Heart right ventricle (tissue), 16 donors: Measurements from ENCODE around the gene FAM181B. TPM values are rescaled to one million over a fixed set of nuclear protein-coding genes. Genes with fewer than 3 reads are reported as not detected.

Experiments used
- ATAC-seq, 8 donors: fragments of 200-7000 bp; cut with Tn5 transposase; one replicate each; pipeline ENCODE4 v1.9.1; 2020; ENCODE audit warnings: mild to moderate bottlenecking in 8 of 8, moderate library complexity in 8 of 8, moderate number of reproducible peaks in 1 of 8
- DNase-seq, 2 donors: peaks; one replicate each; pipeline ENCODE4 v3.0.0-alpha.2; 2020
- H3K27ac ChIP-seq, 10 donors: fragments of 200-600 bp; sonication (generic) in 2 of 10; one replicate each; pipeline versions ENCODE4 v1.5.0 to v1.8.0; 2020 to 2022; ENCODE audit warnings: mild to moderate bottlenecking in 3 of 10
- H3K27me3 ChIP-seq, 7 donors: fragments of 200-600 bp; one replicate each; pipeline ENCODE4 v1.8.0; 2021 to 2022; ENCODE audit warnings: mild to moderate bottlenecking in 2 of 7
- H3K36me3 ChIP-seq, 9 donors: fragments of 200-600 bp; sonication (generic) in 1 of 9; one replicate each; pipeline versions ENCODE4 v1.5.0 to v1.8.0; 2020 to 2022; ENCODE audit warnings: mild to moderate bottlenecking in 2 of 9
- H3K4me1 ChIP-seq, 9 donors: fragments of 200-600 bp; sonication (generic) in 1 of 9; one replicate each; pipeline versions ENCODE4 v1.5.0 to v1.8.0; 2020 to 2022; ENCODE audit warnings: mild to moderate bottlenecking in 4 of 9
- H3K4me3 ChIP-seq, 10 donors: fragments of 200-600 bp; sonication (generic) in 2 of 10; one replicate each; pipeline versions ENCODE4 v1.5.0 to v1.8.0; 2020 to 2022; ENCODE audit warnings: mild to moderate bottlenecking in 7 of 10, moderate library complexity in 2 of 10
- H3K9me3 ChIP-seq, 11 donors: fragments of 200-600 bp in 10 of 11; sonication (generic) in 2 of 11; one replicate each; pipeline versions ENCODE4 v1.5.0 to v1.8.0; 2013 to 2022; ENCODE audit warnings: mild to moderate bottlenecking in 2 of 11, control low read depth in 1 of 11, moderate library complexity in 1 of 11
- CTCF ChIP-seq, 9 donors: fragments of 200-600 bp; sonication (generic) in 2 of 9; IDR thresholded peaks; one replicate each; pipeline versions ENCODE4 v1.5.0 to v1.8.0; 2021 to 2022; ENCODE audit warnings: antibody characterized with exemption in 9 of 9, mild to moderate bottlenecking in 5 of 9, moderate library complexity in 1 of 9
- WGBS, 2 donors: extraction: QIAGEN DNeasy Blood & Tissue Kit; methylation state at CpG; one replicate each; pipeline ENCODE4 v1.1.7; 2013; ENCODE audit warnings: inconsistent platforms in 1 of 2; 5-methylcytosine and 5-hydroxymethylcytosine counted together
- intact Hi-C, 10 donors: fragments of 100-400 bp; cut with DNase I; formaldehyde crosslinking; loops; one replicate each; pipeline versions ENCODE4 v1.11.1 to v1.14.2; 2022
- polyA plus RNA-seq, 2 donors: library from polyadenylated mRNA; stranded (reverse); fragments of 200-250 nt; gene quantifications; one replicate each; pipeline ENCODE4 v1.2.3, GENCODE V29; 2013
- total RNA-seq, 10 donors: library from RNA; stranded (reverse); fragmentation: NEBNext Ultra II Directional in 3 of 10; extraction: Animal tissue kit (Norgen Biotek cat#: 25700) in 3 of 10; gene quantifications; one replicate each; pipeline versions ENCODE4 v1.2.1 to v1.2.4, GENCODE V29; 2021 to 2023
- donor health status: Arrhythmogenic right ventricular cardiomyopathy.
- donor health status: ischemic (EF 13 %, LVEDD 7.1; RV severe dilation, severe dysfunction).
- donor health status: healthy with polysubstance abuse.
- donor health status: DM: no; HTN: yes; CAD: no.
- donor health status: DM: no; HTN: no; CAD: no.
- donor health status: ischemic (EF 25% LVEDD 6.9; RV normal size, moderate dysfunction).
- donor health status: ischemic (EF 25% LVEDD 5.7; RV mildly dilated, moderate dysfunction).
- donor health status: healthy.
- donor health status: DM: yes; HTN: yes; CAD: no.
- donor health status: Ischemic cardiomyopathy.
- donor health status: ischemic (EF 35%, LVEDD 5.7; RV mildly dilated, moderate dysfunction).
- donor health status: nonischemic (EF 11% LVEDD 7.7; RV severe dilation, severe dysfunction).
- donor health status: DM: yes; HTN: yes; CAD: no.
- donor health status: PGD.
- donor health status: ischemic (EF 29% LVEDD 5.4; RV normal size, mild dysfunction).
- donor health status: nonischemic (EF 23%, LVEDD 6.1; RV moderate dilation, normal function).

FAM181B gene
- total and polyA plus RNA-seq, 12 donors, result 0.06 to 0.60 (median 0.15) TPM; not detected in 3

- WGBS, 2 donors, result 67 to 70% methylated on average over 11 of the region's 11 CpGs
- DNase-seq, result no peak
- Histone ChIP-seq H3K27me3 (peaks cover 0 to 4% (median 0%) of the 10 kb centered on the region in 7 donors), H3K27ac (no peak overlapping the region), H3K4me3 (no peak overlapping the region), H3K9me3 (no peaks in the 10 kb centered on the region), H3K36me3 (no peaks in the 10 kb centered on the region), H3K4me1 (no peaks in the 10 kb centered on the region)
- intact Hi-C loops, result no loop called here
- no peak for TF ChIP-seq CTCF (IDR thresholded peaks at IDR 0.05)
- ATAC-seq, result no peak
Observed at GRCh38 chr11:82765466-82766034, 31.9 kb upstream of the FAM181B start.

DNA sequence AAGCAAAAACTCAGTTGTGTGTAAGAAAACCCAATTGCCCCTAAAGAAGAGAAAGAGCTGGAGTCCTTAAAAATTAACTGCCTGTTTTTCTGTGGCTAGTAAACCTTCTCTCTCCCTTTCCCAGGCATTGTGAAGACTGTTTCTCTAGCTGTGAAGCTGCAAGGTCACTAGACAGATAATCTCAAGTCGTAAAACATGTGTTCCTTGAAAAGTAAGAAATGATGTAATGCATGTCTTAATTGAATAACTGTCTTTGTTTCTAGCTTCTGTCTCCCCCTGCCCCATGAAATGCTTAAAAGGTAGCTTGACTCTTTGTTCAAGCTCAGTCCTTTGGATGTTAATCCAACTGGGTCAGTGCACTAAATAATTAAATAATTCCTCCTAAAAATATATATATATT, 29.5 kb upstream of the FAM181B start:
- ATAC-seq, result no peak
- WGBS, 2 donors, result 58 to 78% methylated on average over 1 of the region's 1 CpG
- Histone ChIP-seq H3K27ac (no peak overlapping the region), H3K4me1 (no peaks in the 10 kb centered on the region), H3K9me3 (no peaks in the 10 kb centered on the region), H3K36me3 (no peaks in the 10 kb centered on the region), H3K4me3 (no peak overlapping the region), H3K27me3 (peaks cover 0 to 7% (median 0%) of the 10 kb centered on the region in 7 donors)
- no peak for TF ChIP-seq CTCF (IDR thresholded peaks at IDR 0.05)
- no peak for DNase-seq
- intact Hi-C loops, result no loop called here

DNA sequence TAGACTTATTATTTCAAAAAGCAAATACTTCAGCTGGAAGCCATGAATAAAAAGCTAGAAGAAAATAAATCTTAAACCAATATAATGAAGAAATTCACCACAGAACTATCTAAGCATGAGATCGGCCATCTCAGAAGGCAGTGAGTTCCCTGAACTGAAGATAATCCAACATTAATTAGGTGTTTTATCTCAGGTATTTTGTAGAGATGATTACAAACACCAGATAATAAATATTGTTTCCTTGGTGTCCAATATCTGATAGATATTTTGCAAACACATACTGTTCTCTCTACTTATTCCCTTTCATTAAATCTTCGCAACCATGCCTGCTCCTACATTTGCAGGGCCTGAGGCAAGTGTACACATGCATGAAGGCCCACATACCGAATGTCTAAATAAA, 26.0 kb upstream of the FAM181B start:
- no peaks in the 10 kb centered on the region for H3K9me3 ChIP-seq
- WGBS, 2 donors, result 93 to 99% methylated on average over 3 of the region's 3 CpGs
- peaks cover 0 to 3% (median 0%) of the 10 kb centered on the region in 7 donors for H3K27me3 ChIP-seq
- no peak for DNase-seq
- no peaks in the 10 kb centered on the region for H3K36me3 ChIP-seq
- no peak for ATAC-seq
- intact Hi-C loops, result no loop called here
- H3K4me3 ChIP-seq, result no peak overlapping the region
- H3K4me1 ChIP-seq, result no peaks in the 10 kb centered on the region
- TF ChIP-seq CTCF (IDR thresholded peaks at IDR 0.05), result no peak
- H3K27ac ChIP-seq, result no peak overlapping the region

DNA sequence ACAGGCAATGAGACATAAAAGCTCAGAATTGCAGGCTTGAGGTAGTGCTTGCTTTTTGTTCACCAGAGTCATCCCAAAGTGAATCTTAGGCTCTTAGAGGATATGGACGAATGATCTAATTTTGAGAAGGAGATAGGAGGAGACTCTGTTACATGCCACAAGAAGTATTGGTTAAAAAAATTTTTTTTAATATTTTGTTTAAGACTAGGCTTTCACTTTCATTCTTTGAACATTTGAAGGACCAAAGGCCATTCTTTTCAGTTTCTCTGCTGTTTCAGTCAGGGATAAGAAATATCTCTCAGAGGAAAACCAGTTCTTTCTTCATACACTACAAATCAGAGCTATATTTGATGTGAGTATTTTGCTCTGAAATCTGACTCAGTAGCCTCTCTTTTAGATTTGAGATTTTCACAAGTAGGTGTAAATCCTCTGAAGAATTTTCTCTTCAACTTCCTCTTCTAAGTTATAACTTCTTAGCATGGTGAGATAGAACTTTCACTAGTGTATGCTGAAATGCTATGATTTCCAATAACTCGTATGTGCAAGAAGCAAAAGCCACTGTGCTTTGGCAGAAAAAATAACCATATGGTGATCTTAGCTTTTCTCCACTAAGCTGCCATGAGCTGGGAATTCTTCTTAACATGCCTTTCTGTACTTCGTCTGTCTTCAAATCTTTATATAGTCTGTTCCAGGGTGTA, 24.1 kb upstream of the FAM181B start:
- TF ChIP-seq CTCF (IDR thresholded peaks at IDR 0.05), result no peak
- DNase-seq (no peak), ATAC-seq (no peak)
- 51 to 60% methylated on average over 3 of the region's 3 CpGs for whole genome bisulfite sequencing, 2 donors
- peaks cover 0 to 3% (median 0%) of the 10 kb centered on the region in 7 donors for H3K27me3 ChIP-seq
- H3K27ac ChIP-seq, result no peak overlapping the region
- H3K4me3 ChIP-seq, result no peak overlapping the region
- H3K36me3 ChIP-seq, result no peaks in the 10 kb centered on the region
- H3K9me3 ChIP-seq, result no peaks in the 10 kb centered on the region
- no peaks in the 10 kb centered on the region for H3K4me1 ChIP-seq
- intact Hi-C loops, result no loop called here
